Colonic mucosa (tissue), 4 donors: ENCODE measurements around the gene DAPK3. TPM values are rescaled to one million over a fixed set of nuclear protein-coding genes. Genes with fewer than 3 reads are reported as not detected.

ENCODE experiments used
- DNase-seq: peaks from one replicate; pipeline ENCODE4 v3.0.0-alpha.2; 2020
- H3K27ac ChIP-seq: fragments of 200-600 bp; one replicate; pipeline ENCODE4 v1.8.0; 2021
- H3K27me3 ChIP-seq: fragments of 200-600 bp; one replicate; pipeline ENCODE4 v1.8.0; 2021
- H3K36me3 ChIP-seq: fragments of 200-600 bp; one replicate; pipeline ENCODE4 v1.8.0; 2021
- H3K4me1 ChIP-seq: fragments of 200-600 bp; one replicate; pipeline ENCODE4 v1.8.0; 2021; ENCODE audit warnings: mild to moderate bottlenecking
- H3K4me3 ChIP-seq: fragments of 200-600 bp; one replicate; pipeline ENCODE4 v1.8.0; 2021
- H3K9ac ChIP-seq, 2 donors: one replicate each; pipeline ENCODE4 v1.7.0; 2013; ENCODE audit warnings: control low read depth in 2 of 2, low read depth in 2 of 2, low read length in 2 of 2
- H3K9me3 ChIP-seq: fragments of 200-600 bp; one replicate; pipeline ENCODE4 v1.8.0; 2021
- CTCF ChIP-seq: fragments of 200-600 bp; IDR thresholded peaks from one replicate; pipeline ENCODE4 v1.8.0; 2022; ENCODE audit warnings: antibody characterized with exemption, mild to moderate bottlenecking
- intact Hi-C: fragments of 100-400 bp; cut with DNase I; formaldehyde crosslinking; loops from one replicate; pipeline ENCODE4 v1.14.1; 2022
- total RNA-seq, 2 donors: library from RNA; stranded (reverse); fragmentation: NEBNext Ultra II Directional in 1 of 2; extraction: Animal tissue kit (Norgen Biotek cat#: 25700) in 1 of 2; gene quantifications; one replicate each; pipeline ENCODE4 v1.2.1, GENCODE V29; 2021
- donor health status: healthy.
- donor health status: DM: no; HTN: no; CAD: no.
- donor health status: DM: no; HTN: no; CAD: no.

The DAPK3 gene
- total RNA-seq, 2 donors from 2014 or later = 53.7 to 74.3 TPM

DNA sequence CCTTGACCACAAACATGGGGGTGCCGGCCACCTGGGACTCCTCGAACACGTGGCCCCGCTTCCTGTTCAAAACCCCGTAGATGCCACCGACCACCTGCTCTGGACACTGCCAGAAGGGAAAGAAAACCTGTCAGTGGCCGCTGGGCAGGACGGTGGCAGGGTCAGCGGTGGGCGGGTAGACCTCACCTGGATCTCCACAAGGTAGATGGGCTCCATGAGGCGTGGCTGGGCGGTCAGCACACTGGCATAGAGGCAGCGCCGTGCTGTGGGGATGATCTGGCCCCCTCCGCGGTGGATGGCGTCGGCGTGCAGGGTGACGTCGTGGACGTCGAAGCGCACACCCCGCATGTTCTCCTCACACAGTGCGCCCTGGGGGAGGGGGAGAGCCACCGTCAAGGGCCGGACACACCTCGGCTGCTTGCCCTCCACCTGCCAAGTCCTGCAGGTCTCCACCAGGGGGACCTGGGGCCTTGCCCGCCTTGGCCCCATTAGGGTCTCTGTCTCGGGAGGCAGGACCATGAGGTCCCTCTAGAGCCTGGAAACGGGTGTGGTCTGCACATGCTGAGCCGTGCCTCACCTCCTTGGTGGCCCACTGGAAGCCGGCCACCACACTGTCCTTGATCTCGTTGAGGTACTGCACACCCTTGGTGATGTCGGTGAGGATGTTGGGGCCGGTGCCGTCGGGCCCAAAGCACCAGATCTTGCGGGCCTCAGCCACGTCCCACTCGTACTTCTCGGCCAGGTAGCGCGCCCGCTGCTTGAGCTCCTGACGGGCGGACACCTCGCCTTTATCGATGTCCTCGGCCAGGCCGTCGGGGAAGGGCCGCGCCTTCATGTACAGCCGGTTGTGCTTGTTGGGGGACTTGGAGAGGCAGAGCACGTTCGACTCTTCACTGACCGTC, 6.6 kb upstream of the DAPK3 start:
- DNase-seq = no peak
- Histone ChIP-seq H3K27ac (no peak overlapping the region), H3K27me3 (no peaks in the 10 kb centered on the region), H3K9me3 (no peaks in the 10 kb centered on the region), H3K4me3 (no peak overlapping the region), H3K4me1 (no peaks in the 10 kb centered on the region), H3K36me3 (peaks cover 55% of the 10 kb centered on the region), H3K9ac (peak overlapping the region in 1 of 2 donors; percentile 35)
- no peak for TF ChIP-seq CTCF
- intact Hi-C loops = no loop called here

GRCh38 chr19:3976495-3977241, 5.8 kb upstream of the DAPK3 start:
- H3K9me3 ChIP-seq = no peaks in the 10 kb centered on the region
- no peaks in the 10 kb centered on the region for H3K27me3 ChIP-seq
- no peak overlapping the region for H3K27ac ChIP-seq
- peaks cover 46% of the 10 kb centered on the region for H3K36me3 ChIP-seq
- no peaks in the 10 kb centered on the region for H3K4me1 ChIP-seq
- no peak for DNase-seq
- intact Hi-C loops = no loop called here
- H3K9ac ChIP-seq = peak overlapping the region in 1 of 2 donors; percentile 5
- no peak for TF ChIP-seq CTCF
- H3K4me3 ChIP-seq = no peak overlapping the region

DNA sequence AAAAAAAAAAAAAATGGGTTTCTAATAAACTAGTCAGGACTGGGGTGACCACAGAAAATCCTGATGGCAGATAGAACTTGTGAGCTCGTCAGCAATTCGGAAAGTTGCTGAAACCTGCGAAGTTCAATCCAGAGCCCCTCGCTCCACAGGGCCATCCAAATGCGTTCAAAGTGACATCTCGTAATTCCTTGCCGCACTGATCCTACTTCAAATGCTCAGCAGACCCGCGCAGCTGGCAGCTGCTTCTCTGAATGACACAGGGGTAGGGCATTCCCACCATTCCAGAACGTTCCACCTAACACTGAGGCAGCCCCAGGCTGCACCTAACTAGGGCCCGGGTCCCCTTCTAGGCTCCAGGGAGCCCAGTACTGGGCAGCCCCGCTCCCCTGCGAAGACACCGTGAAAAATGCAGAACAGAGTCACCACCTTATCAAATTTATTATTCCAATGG, 4.8 kb upstream of the DAPK3 start:
- Histone ChIP-seq H3K36me3 (peaks cover 36% of the 10 kb centered on the region), H3K4me1 (no peaks in the 10 kb centered on the region), H3K27ac (no peak overlapping the region), H3K9me3 (no peaks in the 10 kb centered on the region), H3K27me3 (no peaks in the 10 kb centered on the region), H3K9ac (no peak overlapping the region), H3K4me3 (no peak overlapping the region)
- intact Hi-C loops = no loop called here
- no peak for TF ChIP-seq CTCF
- DNase-seq = no peak

GRCh38 chr19:3975144-3975543, 4.2 kb upstream of the DAPK3 start:
- Histone ChIP-seq H3K4me3 (no peak overlapping the region), H3K4me1 (no peaks in the 10 kb centered on the region), H3K27me3 (no peaks in the 10 kb centered on the region), H3K9ac (no peak overlapping the region), H3K27ac (no peak overlapping the region), H3K36me3 (peaks cover 31% of the 10 kb centered on the region), H3K9me3 (no peaks in the 10 kb centered on the region)
- no peak for DNase-seq
- TF ChIP-seq CTCF = no peak
- intact Hi-C loops = no loop called here

DNA sequence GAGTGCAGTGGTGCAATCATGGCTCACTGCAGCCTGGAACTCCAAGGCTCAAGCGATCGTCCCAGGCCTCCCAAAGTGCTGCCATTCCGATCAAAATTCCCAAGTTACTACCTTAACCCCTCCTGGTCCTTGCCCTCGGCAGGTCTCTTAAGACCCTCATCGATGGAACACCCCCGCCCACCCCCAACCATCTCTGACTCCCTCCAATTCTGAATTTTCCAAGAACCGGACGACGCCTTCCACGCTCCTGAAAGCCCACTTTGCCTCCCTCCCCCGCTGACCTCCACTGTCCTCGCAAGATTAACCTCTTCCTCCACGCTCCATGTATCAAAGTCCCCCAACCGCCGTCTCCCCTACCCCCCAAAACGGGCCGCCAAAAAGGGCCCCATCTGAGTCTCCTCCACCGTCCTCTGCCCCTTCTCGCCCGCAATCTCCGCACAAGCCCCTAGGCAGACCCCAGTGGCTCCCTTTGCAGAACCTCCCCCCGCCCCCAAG, 539 bp downstream of the DAPK3 start:
- H3K4me1 ChIP-seq = peaks cover 22% of the 10 kb centered on the region
- peak overlapping the region; percentile 77 for H3K4me3 ChIP-seq
- H3K36me3 ChIP-seq = no peaks in the 10 kb centered on the region
- DNase-seq = no peak
- peak overlapping the region; percentile 89 for H3K27ac ChIP-seq
- H3K9ac ChIP-seq = peak overlapping the region; percentile 92 to 99
- intact Hi-C loops = no loop called here
- H3K27me3 ChIP-seq = no peaks in the 10 kb centered on the region
- TF ChIP-seq CTCF = no peak
- H3K9me3 ChIP-seq = no peaks in the 10 kb centered on the region
